ENCODE data around the gene NID1. TPM values are rescaled to one million over a fixed set of nuclear protein-coding genes. Genes with fewer than 3 reads are reported as not detected.

NID1 gene
- total and polyA plus RNA-seq, 2 of the 4 experiments (the other 2 are of a cell fraction), result 21.9 to 83.3 TPM

DNA sequence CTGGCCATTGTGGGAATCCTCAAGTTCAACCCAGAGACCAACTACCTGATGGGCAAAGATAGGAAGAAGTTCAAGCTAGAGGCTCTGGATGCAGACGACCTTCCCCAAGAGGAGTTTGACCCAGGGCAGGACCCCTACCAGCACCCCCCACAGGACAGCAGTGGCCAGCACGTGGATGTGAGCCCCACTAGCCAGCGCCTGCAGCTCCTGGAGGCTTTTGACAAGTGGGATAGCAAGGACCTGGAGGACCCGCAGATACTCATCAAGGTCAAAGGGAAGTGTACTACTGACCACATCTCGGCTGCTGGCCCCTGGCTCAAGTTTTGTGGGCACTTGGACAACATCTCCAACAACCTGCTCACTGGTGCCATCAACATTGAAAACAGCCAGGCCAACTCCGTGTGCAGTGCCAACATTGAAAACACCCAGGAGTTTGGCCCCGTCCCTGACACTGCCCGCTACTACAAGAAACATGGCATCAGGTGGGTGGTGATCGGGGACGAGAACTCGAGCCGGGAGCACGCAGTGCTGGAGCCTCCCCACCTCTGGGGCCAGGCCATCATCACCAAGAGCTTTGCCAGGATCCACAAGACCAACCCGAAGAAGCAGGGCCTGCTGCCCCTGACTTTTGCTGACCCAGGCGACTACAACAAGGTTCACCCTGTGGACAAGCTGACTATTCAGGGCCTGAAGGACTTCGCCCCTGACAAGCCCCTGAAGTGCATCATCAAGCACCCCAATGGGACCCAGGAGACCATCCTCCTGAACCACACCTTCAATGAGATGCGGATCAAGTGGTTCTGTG lies 46.8 kb upstream of the NID1 start:
- no peak overlapping the region for H4K91ac ChIP-seq (ENCODE audit: insufficient read depth, low read depth, low read length)
- no peaks in the 10 kb centered on the region; the same call in 1 of the 2 replicates for H3K27me3 ChIP-seq (ENCODE audit: control insufficient read depth, insufficient read depth, low read length)
- DNase-seq (no peak), ATAC-seq (ENCODE audit: low read depth) (no peak)
- no peak overlapping the region for H2BK5ac ChIP-seq (ENCODE audit: low read depth, low read length, poor library complexity, severe bottlenecking)
- H3K23ac ChIP-seq (ENCODE audit: low read depth, low read length), result no peak overlapping the region
- no peak overlapping the region for H4K5ac ChIP-seq (ENCODE audit: low read depth, low read length)
- no peaks in the 10 kb centered on the region for H3K9me3 ChIP-seq (ENCODE audit: control insufficient read depth, insufficient read depth, low read length)
- no peak overlapping the region for H3K4me3 ChIP-seq (ENCODE audit: insufficient read depth, low read depth, low read length)
- CTCF ChIA-PET, result no interaction called here
- POLR2A ChIA-PET (ENCODE audit: unreplicated experiment), result no interaction called here
- H3K4ac ChIP-seq (ENCODE audit: low read depth, low read length), result no peak overlapping the region
- no peaks in the 10 kb centered on the region for H3K9me1 ChIP-seq (ENCODE audit: insufficient read depth, low read length)
- no peak overlapping the region for H3K27ac ChIP-seq (ENCODE audit: insufficient read depth, low read length)
- H2BK120ac ChIP-seq (ENCODE audit: low read depth, low read length), result no peak overlapping the region
- no peaks in the 10 kb centered on the region for H3K79me1 ChIP-seq (ENCODE audit: low read depth in 1 of 2, low read length in 2 of 2)
- no peaks in the 10 kb centered on the region for H3K36me3 ChIP-seq (ENCODE audit: control insufficient read depth, insufficient read depth, low read length)
- H3K14ac ChIP-seq (replicated peaks; ENCODE audit: low read depth, low read length), result no peak overlapping the region
- no peak overlapping the region for H3K4me2 ChIP-seq (ENCODE audit: low read depth, low read length)
- intact Hi-C loops (cut with micrococcal nuclease), result loop anchor here (10.0 kb wide), 1 partner anchor 233 kb away; no protein-coding TSS in a partner anchor
- 86% methylated on average over 8 of the region's 17 CpGs; no CpG with 5 or more reads in 1 of the 2 experiments for WGBS, 2 experiments (ENCODE audit: extremely low coverage in 2 of 2, insufficient read length in 1 of 2)
- H2AFZ ChIP-seq (replicated peaks; ENCODE audit: low read length, poor library complexity), result no peak overlapping the region
- no peak overlapping the region for H3K18ac ChIP-seq (ENCODE audit: low read depth, low read length)
- H3K56ac ChIP-seq (ENCODE audit: extremely low read depth, insufficient read depth, low read length), result no peak overlapping the region
- H3K4me1 ChIP-seq (ENCODE audit: control insufficient read depth, insufficient read depth, low read length), result no peaks in the 10 kb centered on the region
- no peak overlapping the region for H2BK20ac ChIP-seq (ENCODE audit: low read depth, low read length)
- in situ Hi-C loops (cut with MboI; ENCODE audit: low sequenced_read_pairs), result loop anchor here (5.0 to 25.0 kb wide), 3 partner anchors 183 to 1276 kb away; no protein-coding TSS in a partner anchor
- no peak overlapping the region for H2AK5ac ChIP-seq (ENCODE audit: low read depth, low read length)
- dilution Hi-C loops (cut with HindIII; ENCODE audit: low sequenced_read_pairs, unreplicated experiment), result no loop called here
- BruUV-seq (replicated peaks), result no TSS peak
- H4K20me1 ChIP-seq (ENCODE audit: insufficient read depth, low read length), result no peaks in the 10 kb centered on the region
- H2AK9ac ChIP-seq (replicated peaks; ENCODE audit: low read depth, low read length, poor library complexity), result no peak overlapping the region
- H2BK15ac ChIP-seq (ENCODE audit: low read depth, low read length), result no peak overlapping the region
- H3K9ac ChIP-seq (ENCODE audit: low read depth, low read length), result no peak overlapping the region
- no peak overlapping the region for H4K8ac ChIP-seq (ENCODE audit: low read depth in 2 of 2, low read length in 2 of 2)
- TF ChIP-seq, protein P1, sequence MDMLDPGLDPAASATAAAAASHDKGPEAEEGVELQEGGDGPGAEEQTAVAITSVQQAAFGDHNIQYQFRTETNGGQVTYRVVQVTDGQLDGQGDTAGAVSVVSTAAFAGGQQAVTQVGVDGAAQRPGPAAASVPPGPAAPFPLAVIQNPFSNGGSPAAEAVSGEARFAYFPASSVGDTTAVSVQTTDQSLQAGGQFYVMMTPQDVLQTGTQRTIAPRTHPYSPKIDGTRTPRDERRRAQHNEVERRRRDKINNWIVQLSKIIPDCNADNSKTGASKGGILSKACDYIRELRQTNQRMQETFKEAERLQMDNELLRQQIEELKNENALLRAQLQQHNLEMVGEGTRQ (IDR thresholded peaks at IDR 0.05; ENCODE audit: low read depth, low read length), result no peak
- TF ChIP-seq, protein P2, sequence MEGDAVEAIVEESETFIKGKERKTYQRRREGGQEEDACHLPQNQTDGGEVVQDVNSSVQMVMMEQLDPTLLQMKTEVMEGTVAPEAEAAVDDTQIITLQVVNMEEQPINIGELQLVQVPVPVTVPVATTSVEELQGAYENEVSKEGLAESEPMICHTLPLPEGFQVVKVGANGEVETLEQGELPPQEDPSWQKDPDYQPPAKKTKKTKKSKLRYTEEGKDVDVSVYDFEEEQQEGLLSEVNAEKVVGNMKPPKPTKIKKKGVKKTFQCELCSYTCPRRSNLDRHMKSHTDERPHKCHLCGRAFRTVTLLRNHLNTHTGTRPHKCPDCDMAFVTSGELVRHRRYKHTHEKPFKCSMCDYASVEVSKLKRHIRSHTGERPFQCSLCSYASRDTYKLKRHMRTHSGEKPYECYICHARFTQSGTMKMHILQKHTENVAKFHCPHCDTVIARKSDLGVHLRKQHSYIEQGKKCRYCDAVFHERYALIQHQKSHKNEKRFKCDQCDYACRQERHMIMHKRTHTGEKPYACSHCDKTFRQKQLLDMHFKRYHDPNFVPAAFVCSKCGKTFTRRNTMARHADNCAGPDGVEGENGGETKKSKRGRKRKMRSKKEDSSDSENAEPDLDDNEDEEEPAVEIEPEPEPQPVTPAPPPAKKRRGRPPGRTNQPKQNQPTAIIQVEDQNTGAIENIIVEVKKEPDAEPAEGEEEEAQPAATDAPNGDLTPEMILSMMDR (conservative IDR thresholded peaks at IDR 0.05; ENCODE audit: low read depth, low read length), result no peak
- TF ChIP-seq CHD1 (IDR thresholded peaks at IDR 0.05; ENCODE audit: low read depth, low read length) (no peak), SMC3 (IDR thresholded peaks at IDR 0.05; ENCODE audit: low read depth, low read length) (no peak), RAD21 (IDR thresholded peaks at IDR 0.05; ENCODE audit: low read length) (no peak), MXI1 (IDR thresholded peaks at IDR 0.05; ENCODE audit: borderline replicate concordance, low read depth, low read length) (no peak), RCOR1 (IDR thresholded peaks at IDR 0.05; ENCODE audit: insufficient replicate concordance, low read length) (no peak), POLR2A (IDR thresholded peaks at IDR 0.05; ENCODE audit: low read depth, low read length) (no peak), BHLHE40 (IDR thresholded peaks at IDR 0.05; ENCODE audit: low read depth, low read length) (no peak), NFE2L2 (IDR thresholded peaks at IDR 0.05; ENCODE audit: low read depth, low read length) (no peak), MAZ (IDR thresholded peaks at IDR 0.05; ENCODE audit: borderline replicate concordance, low read depth, low read length) (no peak), CEBPB (IDR thresholded peaks at IDR 0.05; ENCODE audit: low read depth, low read length) (no peak), RFX5 (IDR thresholded peaks at IDR 0.05; ENCODE audit: low read depth, low read length) (no peak), MAFK (IDR thresholded peaks at IDR 0.05; ENCODE audit: low read depth, low read length) (no peak), FOS (IDR thresholded peaks at IDR 0.05; ENCODE audit: low read depth, low read length) (no peak)
